GM18517 (cell line): ENCODE measurements around the gene PLAAT2.
"Not testable (repeated sequence)": the region's sequence is repeated elsewhere in the genome, so short reads cannot be mapped to it uniquely, and the experiment has no call there.

Source experiments
- ATAC-seq: cut with Tn5 transposase; IDR thresholded peaks from one replicate; pipeline ENCODE4 v1.9.1; 2021; ENCODE audit warnings: mild to moderate bottlenecking, moderate library complexity; ENCODE audit not compliant: unreplicated experiment

Gene PLAAT2

DNA sequence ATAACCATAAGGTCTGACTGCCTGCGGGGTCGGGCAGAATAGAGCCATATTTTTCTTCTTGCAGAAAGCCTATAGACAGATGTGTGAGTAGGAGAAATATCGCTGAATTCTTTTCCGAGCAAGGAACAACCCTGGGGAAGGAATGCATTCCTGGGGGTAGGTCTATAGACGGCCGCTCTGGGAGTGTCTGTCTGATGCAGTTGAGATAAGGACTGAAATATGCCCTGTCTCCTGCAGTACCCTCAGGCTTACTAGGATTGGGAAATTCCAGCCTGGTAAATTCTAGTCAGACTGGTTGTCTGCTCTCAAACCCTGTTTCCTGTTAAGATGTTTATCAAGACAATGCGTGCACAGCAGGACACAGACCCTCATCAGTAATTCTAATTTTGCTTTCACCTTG, 18.0 kb upstream of the PLAAT2 start:
- not testable (repeated sequence) for ATAC-seq

DNA sequence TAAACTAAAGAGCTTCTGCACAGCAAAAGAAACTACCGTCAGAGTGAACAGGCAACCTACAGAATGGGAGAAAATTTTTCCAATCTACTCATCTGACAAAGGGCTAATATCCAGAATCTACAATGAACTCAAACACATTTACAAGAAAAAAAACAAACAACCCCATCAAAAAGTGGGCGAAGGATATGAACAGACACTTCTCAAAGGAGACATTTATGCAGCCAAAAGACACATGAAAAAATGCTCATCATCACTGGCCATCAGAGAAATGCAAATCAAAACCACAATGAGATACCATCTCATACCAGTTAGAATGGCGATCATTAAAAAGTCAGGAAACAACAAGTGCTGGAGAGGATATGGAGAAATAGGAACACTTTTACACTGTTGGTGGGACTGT, 15.7 kb upstream of the PLAAT2 start:
- not testable (repeated sequence) for ATAC-seq

DNA sequence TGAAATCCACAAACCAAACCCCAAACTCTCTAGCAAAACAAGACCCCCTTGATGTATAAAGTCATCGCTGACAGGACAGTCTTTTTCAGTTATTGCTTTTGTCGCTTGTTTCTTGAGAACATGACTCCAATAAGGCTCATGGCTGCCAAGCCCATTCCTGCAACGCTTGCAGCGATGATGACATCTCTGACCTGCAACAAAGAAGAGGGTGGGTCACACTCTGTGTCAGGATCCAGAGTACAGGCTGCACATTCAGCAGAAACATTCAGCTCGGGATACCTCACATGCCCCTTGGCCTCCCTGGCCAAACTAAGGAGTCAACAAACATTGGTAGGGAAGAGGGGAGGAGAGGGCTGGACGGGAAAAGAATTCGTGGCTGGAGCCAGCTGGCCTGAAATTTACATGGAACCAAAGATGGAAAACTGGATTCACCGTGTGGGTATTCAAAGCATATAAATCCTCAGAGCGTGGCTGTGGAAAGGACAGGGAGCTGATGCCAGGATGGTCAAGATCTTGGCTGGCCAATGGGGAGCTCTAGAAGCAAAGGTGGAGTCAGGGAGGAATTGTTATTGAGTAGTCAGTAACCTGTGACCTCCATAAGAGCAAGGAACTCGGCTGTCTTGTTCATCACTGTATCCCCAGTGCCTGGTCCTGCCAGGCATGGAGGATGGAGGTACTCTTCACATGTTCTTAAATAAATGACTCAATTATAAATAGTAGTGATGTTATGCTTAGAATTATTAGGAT, 11.8 kb upstream of the PLAAT2 start:
- ATAC-seq = no peak

DNA sequence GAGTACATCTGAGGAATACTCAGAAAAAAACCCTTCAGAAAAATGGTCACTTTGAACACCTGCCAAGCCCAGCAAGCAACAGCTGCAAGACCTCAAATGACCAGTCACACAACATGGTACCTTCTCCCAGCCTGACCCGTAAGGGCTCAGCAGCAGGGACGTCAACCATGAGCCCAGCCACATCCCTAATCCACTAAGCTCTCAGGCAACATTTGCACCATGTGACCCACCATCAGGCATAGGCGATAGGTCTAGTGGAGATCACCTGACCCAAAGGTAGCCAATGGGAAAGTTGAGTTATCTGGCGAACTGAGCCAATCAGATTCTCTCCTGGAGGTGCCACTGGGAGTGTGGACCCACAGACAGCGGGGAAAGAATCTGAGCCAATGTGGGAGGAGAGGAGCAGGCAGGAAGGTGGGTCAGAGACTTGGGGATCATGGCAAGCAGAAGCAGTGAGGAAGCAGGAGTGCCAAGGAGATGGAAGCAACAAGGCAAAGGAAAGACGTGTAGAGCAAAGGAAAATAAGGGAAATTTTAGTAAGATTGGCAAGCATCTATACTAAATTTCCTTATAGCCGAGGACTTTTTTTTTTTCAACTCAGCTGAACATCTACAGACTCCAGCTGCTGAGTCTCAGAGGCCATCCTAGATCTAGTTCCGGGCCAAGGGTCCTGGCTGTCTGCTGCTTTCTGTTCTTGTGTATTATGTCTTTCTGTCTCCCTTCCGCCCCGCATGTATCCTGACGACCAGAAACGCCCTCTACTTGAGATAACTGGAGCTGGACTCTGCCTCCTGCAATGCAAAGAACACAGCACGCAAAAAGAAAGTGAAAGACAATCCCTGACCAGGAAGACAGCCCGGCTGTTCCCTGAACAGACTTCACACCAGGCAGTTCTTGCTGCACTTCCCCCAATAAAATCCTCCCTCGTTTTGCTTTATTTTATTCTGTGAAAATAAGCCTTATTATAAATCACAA, 11.0 kb upstream of the PLAAT2 start:
- ATAC-seq = peak; percentile 55

DNA sequence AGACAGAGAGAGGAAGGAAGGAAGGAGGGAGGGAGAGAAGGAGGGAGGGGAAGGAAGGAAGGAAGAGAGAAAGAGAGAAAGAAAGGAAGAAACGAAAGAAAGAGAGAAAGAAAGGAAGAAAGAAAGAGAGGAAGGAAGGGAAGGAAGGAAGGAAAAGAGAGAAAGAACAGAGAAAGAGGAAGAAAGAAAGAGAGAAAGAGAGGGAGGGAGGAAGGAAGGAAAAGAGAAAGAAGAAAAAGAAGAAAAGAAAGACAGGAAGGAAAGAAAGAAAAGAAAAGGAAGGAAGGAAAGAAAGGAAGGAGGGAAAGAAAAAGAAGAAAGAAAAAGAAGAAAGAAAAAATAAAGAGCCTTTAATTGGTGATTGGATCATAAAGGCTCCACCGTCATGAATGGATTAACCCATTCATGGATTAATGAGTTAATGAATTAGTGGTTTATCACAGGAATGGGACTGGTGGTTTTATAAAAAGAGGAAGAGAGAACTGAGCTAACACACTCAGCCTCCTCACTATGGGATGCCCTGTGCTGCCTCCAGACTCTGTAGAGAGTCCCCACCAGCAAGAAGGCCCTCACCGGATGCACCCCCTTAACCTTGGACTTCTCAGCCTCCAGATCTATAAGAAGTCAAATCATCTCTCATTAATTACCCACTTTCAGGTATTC, 9.0 kb upstream of the PLAAT2 start:
- ATAC-seq = peak; percentile 47

DNA sequence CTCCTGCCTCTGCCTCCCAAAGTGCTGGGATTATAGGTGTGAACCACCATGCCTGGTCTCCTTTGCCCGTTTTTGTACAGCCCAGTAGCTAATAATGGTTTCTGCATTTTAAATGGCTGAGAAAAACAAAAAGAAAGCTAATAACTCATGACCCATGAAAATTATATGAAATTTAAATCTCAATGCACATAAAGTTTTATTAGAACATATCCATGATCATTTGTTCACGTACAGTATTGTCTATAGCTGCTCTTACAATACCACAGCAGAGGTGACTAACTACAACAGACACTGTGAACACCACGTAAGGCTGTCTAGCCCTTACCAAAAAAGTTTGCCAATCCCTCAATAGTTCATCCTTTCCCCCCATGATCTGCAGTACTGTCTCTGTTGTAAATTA, 6.4 kb upstream of the PLAAT2 start:
- ATAC-seq = no peak

DNA sequence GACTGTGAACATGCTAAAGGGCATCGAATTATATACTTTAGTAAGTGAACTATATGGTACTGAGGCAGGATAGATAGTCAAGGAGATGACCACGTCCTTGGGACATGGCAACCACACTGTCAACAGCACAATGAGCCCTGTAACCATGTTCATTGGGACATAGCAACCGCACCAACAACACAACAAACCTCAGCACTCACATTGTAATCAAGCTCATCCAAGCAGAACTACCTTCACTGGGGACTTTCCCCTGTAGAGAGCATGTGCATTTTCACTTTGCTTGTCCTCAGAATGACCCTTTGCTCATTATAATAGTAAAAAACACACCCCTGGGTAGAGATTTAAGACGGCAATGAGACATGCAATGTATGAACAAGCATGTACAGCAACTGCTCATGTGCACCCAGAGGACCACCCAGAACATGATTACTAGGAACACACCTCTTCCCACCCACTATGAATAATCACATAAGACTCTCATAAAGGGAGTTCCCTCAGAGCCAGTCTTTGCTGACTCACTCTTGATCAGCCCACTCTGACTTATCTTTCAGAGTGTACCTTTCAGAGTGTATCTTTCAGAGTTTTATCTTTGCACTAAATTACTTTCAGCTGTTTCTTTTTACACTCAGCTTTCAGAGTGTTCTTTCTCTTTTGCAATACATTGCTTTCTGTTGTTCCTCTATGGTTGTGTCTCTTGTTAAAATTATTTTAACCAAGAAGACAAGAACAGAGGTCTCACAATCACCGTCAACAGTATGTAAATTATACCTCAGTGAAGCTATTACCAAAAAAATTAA, 4.1 kb upstream of the PLAAT2 start:
- ATAC-seq = peak; percentile 77

DNA sequence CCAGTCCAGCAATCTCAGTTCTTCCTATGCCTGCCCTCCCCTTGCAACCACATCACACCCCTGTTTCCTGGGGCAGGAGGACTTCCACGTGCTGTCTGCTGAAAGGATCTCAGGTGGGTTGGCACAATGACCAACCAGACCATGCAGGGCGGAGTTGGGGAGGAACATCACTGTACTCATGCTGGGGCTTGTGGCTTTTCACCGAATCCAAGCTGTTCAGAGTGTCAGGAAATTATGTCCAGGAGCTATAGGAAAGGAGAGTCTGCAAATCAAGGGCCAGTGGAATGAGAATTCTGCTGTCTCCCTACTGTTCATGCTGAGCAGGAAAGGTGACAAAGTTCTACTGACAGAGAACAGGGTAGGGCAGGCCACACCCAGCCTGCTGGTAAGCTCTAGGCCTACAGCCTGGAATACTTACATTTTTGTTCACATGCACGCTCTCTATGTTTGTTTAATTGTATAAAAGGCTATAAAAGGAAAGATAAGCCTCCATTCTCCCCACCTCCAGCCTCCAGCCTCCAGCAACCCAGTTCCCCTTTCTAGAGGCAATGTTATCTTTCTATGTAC, 1.7 kb upstream of the PLAAT2 start:
- ATAC-seq = no peak

DNA sequence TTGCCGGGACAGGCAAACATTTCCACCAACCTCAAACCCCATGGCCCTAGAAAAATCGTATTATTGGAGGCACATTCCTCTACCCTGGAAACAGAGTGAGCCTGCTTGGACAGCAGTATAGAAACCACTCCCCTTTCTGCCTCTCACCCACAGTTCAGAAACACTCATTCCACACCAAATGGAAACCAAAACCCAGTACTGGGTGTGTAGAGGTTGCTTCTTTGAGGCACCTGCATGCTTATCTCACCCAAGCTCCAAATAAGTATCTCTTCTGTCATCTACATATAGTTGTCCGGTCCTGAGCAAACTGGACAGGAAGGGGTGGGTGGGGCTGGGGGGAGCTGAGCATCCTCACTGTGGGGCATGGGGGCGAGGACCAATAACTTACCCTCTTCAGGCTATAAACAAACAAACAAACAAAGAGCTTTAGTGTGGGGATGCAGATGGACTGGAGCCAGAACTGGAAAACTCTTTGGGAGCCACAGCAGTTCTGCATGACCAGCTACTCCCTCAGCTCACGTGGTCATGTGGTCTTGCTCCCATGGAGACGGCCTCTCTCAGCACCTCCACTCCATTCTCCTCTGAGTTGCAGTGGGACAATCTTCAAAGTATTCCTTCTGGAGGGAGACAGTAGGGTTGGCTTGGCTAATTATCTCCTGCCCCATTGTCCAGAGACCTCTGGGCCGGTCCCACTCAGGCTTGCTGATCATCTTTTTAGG, 1.0 kb upstream of the PLAAT2 start:
- ATAC-seq = peak; percentile 63

DNA sequence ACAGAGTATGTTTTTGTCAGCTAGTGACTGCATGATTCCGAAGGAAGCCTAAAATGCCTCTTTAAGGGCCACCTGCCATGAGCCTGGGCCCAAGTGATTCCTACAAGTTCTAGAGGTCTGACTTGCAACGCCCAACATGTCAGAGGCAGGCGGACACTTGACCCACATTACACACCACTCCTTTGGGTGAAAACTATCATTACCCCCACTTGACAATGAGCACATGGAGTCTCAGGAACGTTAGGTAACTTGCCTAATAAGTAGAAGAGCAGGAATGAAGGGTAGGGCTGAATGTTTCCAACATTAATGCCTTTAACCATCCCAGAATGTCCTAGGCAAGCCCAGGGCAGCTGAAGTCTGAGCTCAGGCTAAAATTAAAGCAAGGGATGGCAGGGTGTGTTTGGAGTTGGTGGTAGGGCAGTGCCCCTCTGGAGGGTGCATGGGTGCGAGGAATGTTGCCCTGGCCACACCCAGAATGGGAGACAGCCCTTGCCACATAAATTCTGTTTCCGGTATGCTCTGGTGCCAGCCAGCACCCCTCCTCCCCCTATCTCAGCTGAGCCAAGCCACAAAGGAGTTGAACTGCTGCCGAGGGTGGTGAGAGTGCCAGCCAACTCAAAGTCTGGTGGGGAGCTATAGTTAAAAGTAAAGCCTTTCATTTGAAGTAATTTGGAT, 2.5 kb downstream of the PLAAT2 start:
- ATAC-seq = no peak

DNA sequence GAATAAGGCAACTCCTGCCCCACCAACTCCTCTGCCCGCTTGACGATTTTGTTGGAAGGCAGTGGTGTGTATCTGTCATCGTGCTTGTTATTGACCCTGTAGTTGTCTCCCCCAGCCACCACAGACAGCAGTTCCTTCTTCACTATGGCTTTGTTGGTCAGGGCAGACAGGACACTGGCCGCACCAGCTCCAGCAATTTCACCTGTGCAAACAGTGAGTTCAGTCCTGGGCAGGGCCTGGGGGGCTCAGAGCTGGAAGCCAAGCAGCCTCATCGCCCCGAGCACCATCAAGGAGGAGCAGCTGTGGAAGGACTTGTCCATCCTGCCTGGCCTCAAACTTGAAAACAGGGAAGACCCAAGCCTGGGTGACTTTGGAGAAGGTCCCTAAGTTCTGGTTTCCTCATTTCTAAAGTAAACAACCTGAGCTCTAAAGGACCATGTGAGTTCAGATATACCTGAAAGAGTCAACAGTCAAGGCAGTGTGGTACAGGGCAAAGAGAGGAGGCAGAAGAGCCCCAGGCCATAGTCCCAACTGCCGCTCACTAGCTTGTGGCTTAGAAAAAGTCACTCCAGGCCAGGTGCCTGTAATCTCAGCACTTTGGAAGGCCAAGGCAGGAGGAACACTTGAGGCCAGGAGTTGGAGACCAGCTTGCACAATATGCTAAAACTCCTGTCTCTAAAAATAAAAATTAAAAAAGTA, 4.6 kb downstream of the PLAAT2 start:
- no peak for ATAC-seq

DNA sequence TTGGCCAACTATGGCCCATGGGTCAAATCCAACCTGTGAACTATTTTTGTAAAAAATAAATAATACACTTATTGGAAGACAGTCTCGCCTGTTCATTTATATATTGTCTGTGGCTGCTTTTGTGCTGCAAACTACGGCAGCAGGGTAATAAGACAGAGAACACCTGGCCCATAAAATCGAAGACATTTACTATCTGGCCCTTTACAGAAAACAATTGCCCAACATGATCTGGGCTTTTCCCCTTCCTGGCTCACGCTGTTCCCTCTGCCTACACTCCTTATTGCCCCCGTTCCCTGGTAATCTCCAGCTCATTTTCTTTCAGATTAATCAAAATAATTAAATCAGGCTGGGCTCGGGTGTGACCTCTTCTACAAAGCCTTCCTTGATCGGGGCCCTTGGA, 5.6 kb downstream of the PLAAT2 start:
- no peak for ATAC-seq

DNA sequence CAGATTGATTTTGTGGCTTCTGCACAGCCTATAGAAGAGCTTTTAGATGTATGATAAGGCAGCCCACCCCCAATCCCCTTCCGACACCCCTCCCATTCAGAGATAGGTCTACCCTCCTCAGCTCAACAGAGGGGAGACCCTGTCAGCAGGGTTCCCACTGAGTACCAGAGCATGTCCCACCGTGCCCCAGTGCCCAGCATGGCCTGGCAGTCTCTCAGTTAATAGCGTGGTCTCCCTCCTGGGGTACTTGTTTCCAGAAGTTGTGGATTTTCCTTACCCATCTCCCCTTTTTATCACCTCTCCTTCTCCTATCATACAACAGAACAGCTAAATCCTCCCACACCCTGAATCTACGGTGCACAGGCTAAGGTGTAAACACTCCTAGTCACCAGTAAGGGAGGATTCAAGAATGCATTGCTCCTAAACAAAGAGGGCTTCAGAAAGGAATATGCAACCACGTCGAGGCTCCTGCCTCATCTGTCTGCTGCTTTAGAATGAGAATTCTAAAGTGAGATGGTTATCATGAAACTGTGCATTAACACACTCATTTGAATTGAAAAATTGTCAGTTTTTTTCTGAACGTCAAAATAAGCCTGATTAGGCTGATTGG, 6.7 kb downstream of the PLAAT2 start:
- no peak for ATAC-seq

DNA sequence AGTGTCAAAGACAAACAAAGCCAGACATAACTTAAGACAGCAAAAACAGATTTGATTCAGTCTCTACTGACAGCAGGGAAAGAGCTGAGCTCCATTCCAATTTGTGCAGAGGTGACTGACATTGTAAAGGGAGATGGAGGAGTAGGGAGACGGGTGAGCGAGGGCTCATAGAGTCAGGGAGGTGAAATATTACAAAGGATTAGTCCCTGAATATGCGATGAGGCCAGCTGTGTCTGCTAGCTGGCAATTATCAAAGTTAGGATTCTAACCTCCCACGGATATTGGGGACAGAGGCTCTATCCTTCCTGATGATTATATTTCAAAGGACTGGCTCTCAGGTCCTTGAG, 8.3 kb downstream of the PLAAT2 start:
- no peak for ATAC-seq

DNA sequence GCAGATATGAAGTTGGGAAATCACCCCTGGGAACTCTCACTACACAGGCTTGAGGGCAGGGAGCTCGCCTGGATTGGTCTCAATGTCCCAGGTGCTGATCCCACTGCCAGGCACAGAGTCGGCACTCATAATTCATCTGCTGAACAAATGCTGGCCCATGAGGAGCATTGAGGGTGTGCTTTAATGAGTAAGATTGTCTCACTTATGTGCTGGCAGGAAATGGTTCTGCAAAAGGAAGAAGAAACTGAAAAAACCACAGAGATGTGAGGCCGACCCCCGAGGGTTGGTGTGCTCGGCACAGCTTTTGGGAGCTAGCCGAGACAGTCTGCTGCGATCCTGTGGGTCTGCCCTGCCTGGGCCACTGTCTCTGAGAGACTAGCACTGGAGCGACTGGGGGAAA, 9.4 kb downstream of the PLAAT2 start:
- peak; percentile 75 for ATAC-seq

DNA sequence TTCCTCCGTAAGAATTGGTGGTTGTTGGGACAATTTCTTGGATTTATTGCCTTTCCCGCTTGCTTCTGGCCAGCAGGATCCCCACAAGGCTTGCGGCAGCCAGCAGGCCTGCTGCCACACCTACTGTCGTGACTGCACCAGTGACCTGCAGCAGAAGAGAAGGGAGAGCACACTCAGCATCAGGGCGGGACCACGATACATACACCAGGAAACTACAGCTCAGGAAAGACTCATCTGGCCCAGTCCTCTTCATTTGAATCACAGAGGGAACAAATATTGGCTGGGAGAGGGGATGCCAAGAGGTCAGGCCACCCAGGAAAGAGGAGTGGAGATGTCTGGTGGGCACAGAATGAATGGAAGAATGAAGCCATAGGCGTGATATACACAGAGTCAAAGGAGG, 10.3 kb downstream of the PLAAT2 start:
- no peak for ATAC-seq

DNA sequence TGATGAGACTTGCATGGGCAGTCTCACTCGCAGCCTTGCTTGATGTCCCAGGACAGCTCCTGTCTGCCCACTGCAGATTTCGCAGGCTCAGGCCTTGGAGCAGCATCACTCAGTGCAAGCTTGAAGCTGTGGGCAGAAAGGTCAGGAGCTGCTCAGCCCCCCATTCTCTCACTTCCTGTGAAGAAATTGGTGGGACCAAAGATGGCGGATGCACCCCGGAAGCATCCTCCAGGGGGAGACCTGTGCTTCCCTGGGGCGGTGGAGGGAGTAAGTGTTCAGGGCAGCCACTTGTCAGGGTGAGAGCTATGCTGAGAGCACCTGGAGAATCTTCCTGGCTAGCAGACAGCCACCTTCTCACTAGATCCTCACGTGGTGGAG, 11.3 kb downstream of the PLAAT2 start:
- no peak for ATAC-seq
